Fibroblast of lung (primary cell): Measurements from ENCODE around the gene DGCR8.

Experiments
- CTCF ChIP-seq, 2 donors: IDR thresholded peaks in 1 of 2; conservative IDR thresholded peaks in 1 of 2; 1 replicate in 1 of 2; 2 replicates in 1 of 2; pipeline ENCODE4 v1.5.1; 2011 to 2012; ENCODE audit warnings: low read length in 2 of 2, control low read depth in 1 of 2, inconsistent platforms in 1 of 2, low read depth in 1 of 2, mild to moderate bottlenecking in 1 of 2
- EZH2 ChIP-seq: IDR thresholded peaks from 2 replicates; pipeline ENCODE4 v1.5.1; 2012; ENCODE audit warnings: low read length, control low read depth, mild to moderate bottlenecking; ENCODE audit errors: missing control alignments

- TF ChIP-seq EZH2 (no peak), CTCF (conservative IDR thresholded peaks at IDR 0.05 in 1 of 2, IDR thresholded peaks at IDR 0.05 in 1 of 2; ENCODE audit: low read depth in 1 of 2, low read length in 2 of 2) (no peak)
Observed at GRCh38 chr22:20092477-20092854, 12.4 kb downstream of the DGCR8 start.
